GM18502 (cell line): ENCODE data around the gene SH3GL3.

ENCODE experiments used
- ATAC-seq: cut with Tn5 transposase; IDR thresholded peaks from one replicate; pipeline ENCODE4 v1.9.1; 2021; ENCODE audit warnings: mild to moderate bottlenecking; ENCODE audit not compliant: unreplicated experiment, poor library complexity

SH3GL3 gene

DNA sequence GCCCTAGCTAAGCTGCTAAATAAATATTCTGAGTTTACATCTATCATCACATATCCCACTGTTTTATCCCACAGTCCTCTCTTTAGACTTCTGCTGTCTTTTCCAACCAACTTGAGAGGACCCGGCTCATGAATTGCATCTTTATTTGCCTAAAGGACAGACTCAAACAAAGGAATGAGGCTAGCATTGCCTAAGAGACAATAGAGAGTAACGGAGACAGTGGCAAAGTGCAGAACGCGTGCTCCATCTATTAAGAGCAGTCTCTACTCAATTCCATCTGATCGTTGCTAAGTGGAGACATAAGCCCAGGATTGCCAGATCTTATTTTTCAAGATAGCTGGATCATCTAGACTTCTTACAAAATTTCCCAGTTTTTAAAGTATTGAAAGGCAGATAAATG is 209.1 kb downstream of the SH3GL3 start:
- ATAC-seq = no peak

DNA sequence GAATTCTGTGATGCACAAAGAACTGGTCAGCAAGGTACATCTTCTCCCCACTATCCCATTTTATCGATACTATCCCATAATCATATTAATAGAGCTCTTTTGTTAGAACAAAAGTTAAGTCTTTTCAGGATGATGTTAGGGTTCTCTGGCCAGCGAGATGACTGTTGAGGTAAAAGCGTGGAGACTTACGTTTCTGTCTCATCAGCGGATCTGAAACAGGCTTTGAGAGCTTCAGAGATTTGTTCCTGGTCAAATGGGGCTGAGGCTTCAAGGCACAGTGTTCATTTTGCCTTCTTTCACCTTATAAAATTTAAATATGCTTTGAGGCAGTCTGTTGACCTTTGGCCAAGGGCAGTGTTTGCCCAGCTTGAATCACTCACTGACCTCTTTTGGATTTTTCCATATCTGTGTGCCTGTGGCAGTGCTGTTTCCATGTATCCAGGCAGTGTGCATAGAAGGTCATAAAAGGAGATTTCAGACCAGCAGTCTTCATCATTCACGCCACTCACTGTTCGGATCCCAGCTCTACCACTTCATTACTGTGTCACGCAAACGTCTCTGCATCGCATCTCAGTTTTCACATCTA is 209.9 kb downstream of the SH3GL3 start:
- ATAC-seq = no peak

DNA sequence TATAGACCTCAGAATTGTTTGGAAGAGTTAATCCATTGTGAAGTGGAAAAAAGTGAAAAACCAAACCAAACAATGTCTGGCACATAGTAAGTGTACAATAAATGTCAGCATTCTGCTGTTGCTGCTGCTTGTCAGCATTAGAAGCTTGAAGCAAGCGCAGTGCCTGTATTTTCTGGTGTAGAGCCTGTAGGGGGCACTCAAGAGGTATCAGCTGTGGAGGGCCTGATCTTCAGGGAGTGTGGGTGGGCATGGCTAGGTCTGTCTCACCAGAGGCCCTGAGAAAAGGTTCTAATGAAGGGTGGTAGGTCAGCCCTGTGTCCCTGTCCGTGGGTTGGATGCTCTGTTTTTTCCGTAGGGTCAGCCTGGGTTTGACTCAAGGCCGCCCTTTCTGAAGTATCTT is 210.4 kb downstream of the SH3GL3 start:
- no peak for ATAC-seq

DNA sequence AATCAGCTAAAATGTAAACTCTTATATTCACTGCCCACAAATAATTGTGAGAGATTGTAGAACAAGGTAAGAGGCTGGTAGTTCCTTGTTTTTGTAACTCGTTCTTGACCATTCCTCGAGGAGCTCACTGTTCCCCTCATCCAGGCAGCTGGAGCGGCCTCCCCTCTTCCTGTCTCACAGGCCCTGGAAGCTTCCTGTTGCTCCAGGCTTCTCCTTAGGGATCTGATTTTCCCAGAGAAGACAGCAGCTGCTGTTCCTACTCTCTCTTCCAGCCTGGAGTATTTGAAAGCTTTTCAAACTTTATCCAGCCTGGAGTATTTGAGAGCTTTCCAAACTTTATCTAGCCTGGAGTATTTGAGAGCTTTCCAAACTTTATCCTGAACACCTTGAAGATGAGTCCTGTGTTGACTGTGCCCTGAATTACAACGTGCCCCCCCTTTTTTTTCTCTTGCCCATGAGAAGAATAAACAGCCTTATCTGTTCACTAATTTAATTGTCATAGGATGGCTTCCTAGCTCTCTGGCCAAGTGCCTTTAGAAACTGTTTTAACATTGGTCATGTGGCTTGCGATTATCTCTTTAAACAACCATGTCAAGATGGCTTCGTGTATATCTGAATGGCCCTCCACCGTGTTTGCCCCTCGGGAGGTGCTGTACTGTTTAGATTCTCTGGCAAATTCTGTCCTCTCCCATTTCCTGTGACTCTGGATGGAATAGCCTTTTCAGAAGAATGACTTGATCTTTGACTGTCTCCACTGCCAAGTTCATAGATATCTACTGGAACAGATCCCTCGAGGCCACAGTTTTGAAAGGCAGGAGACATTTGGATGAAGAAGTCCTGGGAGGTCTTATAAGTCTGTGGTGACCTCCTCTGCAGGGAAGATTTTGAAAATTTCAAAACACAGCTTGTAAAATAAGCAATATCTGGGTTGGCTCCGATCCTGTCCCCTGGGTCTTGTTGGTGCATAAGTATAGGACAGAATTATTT is 211.6 kb downstream of the SH3GL3 start:
- no peak for ATAC-seq

DNA sequence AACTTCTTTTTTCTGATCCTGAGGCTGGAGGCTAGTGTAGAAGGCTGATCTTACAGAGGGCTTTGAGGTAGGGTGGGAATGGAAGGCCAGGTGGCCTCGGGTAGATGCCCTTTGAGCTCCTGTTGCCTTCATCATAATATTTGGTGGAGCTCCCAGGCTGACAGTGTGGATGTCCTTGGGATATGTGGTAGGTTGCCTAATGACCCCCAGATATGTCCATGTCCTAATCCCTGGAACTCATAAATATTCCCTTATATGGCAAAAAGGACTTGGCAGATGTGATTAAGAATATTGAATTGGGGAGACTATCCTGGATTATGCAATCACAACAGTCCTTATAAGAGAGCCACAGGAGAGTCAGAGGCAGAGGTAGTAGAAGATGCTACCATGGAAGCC is 212.3 kb downstream of the SH3GL3 start:
- no peak for ATAC-seq

DNA sequence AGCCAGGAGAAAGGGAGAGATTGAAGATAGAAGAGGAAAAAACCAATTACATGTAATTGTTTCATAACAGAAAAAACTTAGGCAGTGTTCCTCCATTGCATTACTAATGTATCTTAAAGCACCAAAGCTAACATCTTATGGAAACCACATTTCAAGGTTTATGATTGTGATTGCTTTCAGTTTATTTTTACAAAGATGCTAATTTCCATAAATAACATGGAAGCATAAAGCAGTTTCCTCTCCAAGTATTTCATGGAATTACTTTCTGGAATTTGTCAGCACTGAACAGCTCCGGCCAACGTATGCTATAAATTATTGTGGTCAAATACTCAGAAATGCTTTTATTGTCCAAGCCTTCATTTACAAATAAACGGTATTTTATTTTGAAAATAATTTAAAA is 218.3 kb downstream of the SH3GL3 start:
- ATAC-seq = no peak
